DOHH2 (cell line): ENCODE measurements around the gene ZNF816.

Experiments used
- EZH2phosphoT487 ChIP-seq: fragments of 200-600 bp; sonication (generic); IDR thresholded peaks from 2 replicates; pipeline ENCODE4 v1.6.1; 2017; ENCODE audit warnings: borderline replicate concordance, mild to moderate bottlenecking, antibody characterized with exemption, low read length, moderate library complexity, mixed read lengths
- TF ChIP-seq, protein P1 (sequence below): fragments of 200-600 bp; sonication (generic); IDR thresholded peaks from one replicate; pipeline ENCODE4 v1.5.1; 2014; ENCODE audit warnings: antibody characterized with exemption, mild to moderate bottlenecking, low read depth, low read length; ENCODE audit not compliant: poor library complexity, severe bottlenecking

DNA sequence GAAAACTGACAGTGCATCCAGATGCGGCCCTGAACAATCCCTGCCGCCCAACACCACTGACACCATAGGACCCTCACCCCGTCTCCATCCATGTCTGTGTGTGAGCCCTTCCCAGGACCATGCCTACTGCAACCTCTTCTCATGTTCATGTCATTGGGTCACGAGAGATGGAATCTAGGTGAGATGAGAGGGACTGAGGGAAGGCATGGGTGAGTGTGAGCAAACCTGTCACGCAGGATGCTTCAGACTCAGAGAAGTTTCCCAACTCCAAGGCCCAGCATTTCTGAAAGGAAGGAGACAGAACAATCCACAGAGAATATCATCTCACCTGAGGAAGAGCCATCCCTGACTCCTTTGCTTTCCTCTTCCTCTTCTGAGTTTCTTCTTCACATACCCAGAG lies 45.1 kb downstream of the ZNF816 start:
- TF ChIP-seq, protein P1, sequence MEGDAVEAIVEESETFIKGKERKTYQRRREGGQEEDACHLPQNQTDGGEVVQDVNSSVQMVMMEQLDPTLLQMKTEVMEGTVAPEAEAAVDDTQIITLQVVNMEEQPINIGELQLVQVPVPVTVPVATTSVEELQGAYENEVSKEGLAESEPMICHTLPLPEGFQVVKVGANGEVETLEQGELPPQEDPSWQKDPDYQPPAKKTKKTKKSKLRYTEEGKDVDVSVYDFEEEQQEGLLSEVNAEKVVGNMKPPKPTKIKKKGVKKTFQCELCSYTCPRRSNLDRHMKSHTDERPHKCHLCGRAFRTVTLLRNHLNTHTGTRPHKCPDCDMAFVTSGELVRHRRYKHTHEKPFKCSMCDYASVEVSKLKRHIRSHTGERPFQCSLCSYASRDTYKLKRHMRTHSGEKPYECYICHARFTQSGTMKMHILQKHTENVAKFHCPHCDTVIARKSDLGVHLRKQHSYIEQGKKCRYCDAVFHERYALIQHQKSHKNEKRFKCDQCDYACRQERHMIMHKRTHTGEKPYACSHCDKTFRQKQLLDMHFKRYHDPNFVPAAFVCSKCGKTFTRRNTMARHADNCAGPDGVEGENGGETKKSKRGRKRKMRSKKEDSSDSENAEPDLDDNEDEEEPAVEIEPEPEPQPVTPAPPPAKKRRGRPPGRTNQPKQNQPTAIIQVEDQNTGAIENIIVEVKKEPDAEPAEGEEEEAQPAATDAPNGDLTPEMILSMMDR = no peak
- no peak for TF ChIP-seq EZH2phosphoT487
